GM04504 (cell line): Measurements from ENCODE around the gene ADIPOR2.

ENCODE experiments used
- DNase-seq: peaks from one replicate; pipeline ENCODE4 v3.0.0-alpha.2; 2012; ENCODE audit warnings: low read depth

The ADIPOR2 gene

GRCh38 chr12:1737652-1738286, 46.9 kb downstream of the ADIPOR2 start:
- no peak for DNase-seq

- no peak for DNase-seq
These were observed 47.6 kb downstream of the ADIPOR2 start for GRCh38 chr12:1738446-1738845.

- no peak for DNase-seq
These were observed 48.5 kb downstream of the ADIPOR2 start for GRCh38 chr12:1739368-1739767.

GRCh38 chr12:1740161-1740948, 49.5 kb downstream of the ADIPOR2 start:
- no peak for DNase-seq

- no peak for DNase-seq
These were observed 50.5 kb downstream of the ADIPOR2 start for GRCh38 chr12:1741154-1741949.

GRCh38 chr12:1744932-1745331, 54.1 kb downstream of the ADIPOR2 start:
- DNase-seq: no peak

GRCh38 chr12:1747609-1748008, 56.7 kb downstream of the ADIPOR2 start:
- DNase-seq: no peak

GRCh38 chr12:1749019-1749418, 58.1 kb downstream of the ADIPOR2 start:
- DNase-seq: no peak

GRCh38 chr12:1750300-1750699, 59.4 kb downstream of the ADIPOR2 start:
- no peak for DNase-seq

- DNase-seq: no peak
These were observed 67.5 kb downstream of the ADIPOR2 start for GRCh38 chr12:1758376-1758775.

GRCh38 chr12:1758887-1759286, 68.0 kb downstream of the ADIPOR2 start:
- DNase-seq: no peak

GRCh38 chr12:1760566-1761382, 69.9 kb downstream of the ADIPOR2 start:
- peak; percentile 28 for DNase-seq

GRCh38 chr12:1761857-1762256, 71.0 kb downstream of the ADIPOR2 start:
- no peak for DNase-seq

- DNase-seq: no peak
These were observed 72.3 kb downstream of the ADIPOR2 start for GRCh38 chr12:1763153-1763552.

- DNase-seq: no peak
These were observed 75.2 kb downstream of the ADIPOR2 start for GRCh38 chr12:1766110-1766509.

GRCh38 chr12:1767407-1768090, 76.7 kb downstream of the ADIPOR2 start:
- no peak for DNase-seq

GRCh38 chr12:1768615-1769014, 77.7 kb downstream of the ADIPOR2 start:
- DNase-seq: no peak

- no peak for DNase-seq
These were observed 79.1 kb downstream of the ADIPOR2 start for GRCh38 chr12:1769809-1770494.

GRCh38 chr12:1773937-1774655, 83.2 kb downstream of the ADIPOR2 start:
- DNase-seq: no peak
